HCT116 (cell line): ENCODE data around the gene RSRC1. TPM values are rescaled to one million over a fixed set of nuclear protein-coding genes. Genes with fewer than 3 reads are reported as not detected.

Source experiments
- ATAC-seq: fragments of 200-7000 bp; cut with Tn5 transposase; 2 replicates; pipeline ENCODE4 v1.9.1; 2020; ENCODE audit warnings: mild to moderate bottlenecking, moderate library complexity
- BruUV-seq: library from RNA; stranded (reverse); fragments of 400-500 nt; replicated peaks from 2 replicates; lab custom pipeline; 2021; lab: Mats Ljungman, UMichigan
- CTCF ChIA-PET: fragments of 300-600 bp; sonication (Branson Sonifier 250); formaldehyde crosslinking; loops from one replicate; lab custom pipeline; 2021; ENCODE audit warnings: antibody characterized with exemption; lab: Charles Lee
- POLR2A ChIA-PET: fragments of 300-600, 350-600 bp; sonication (Branson Sonifier 250); formaldehyde crosslinking; loops from one replicate; lab custom pipeline; 2021; ENCODE audit warnings: antibody characterized with exemption; lab: Charles Lee
- RAD21 ChIA-PET, 2 experiments: fragments of 300-600 bp; sonication (Branson Sonifier 250); formaldehyde crosslinking; loops; one replicate each; lab custom pipeline; 2023; ENCODE audit warnings: low total read pairs in 2 of 2; ENCODE audit not compliant: uncharacterized antibody in 2 of 2, unreplicated experiment in 2 of 2, low non-redundant PET in 1 of 2; lab: Charles Lee
- DNase-seq: peaks from one replicate; pipeline ENCODE4 v3.0.0-alpha.2; 2010; ENCODE audit warnings: low read depth, low spot score
- H2AFZ ChIP-seq: fragments of 200-600 bp; shearing (Covaris generic), sonication (generic); 2 replicates; pipeline ENCODE4 v1.6.1; 2017; ENCODE audit warnings: low read depth, mixed run types, mixed read lengths, antibody characterized with exemption, low read length; ENCODE audit not compliant: poor library complexity, severe bottlenecking
- H3K27ac ChIP-seq: 2 replicates; pipeline ENCODE4 v1.5.1; 2012; ENCODE audit warnings: low read depth, low read length
- H3K27me3 ChIP-seq: fragments of 200-600 bp; sonication (generic); 2 replicates; pipeline ENCODE4 v1.6.1; 2016; ENCODE audit warnings: mixed run types, low read length, mixed read lengths; ENCODE audit not compliant: insufficient read depth
- H3K36me3 ChIP-seq, 2 experiments: fragments of 200-500 bp in 1 of 2; fragments of 200-600 bp in 1 of 2; sonication (Bioruptor generic) in 1 of 2; sonication (generic) in 1 of 2; 2 replicates each; pipeline versions ENCODE4 v1.5.1 to v1.6.1; 2014 to 2016; ENCODE audit warnings: low read length in 2 of 2, inconsistent platforms in 1 of 2, mixed read lengths in 1 of 2, mixed run types in 1 of 2; ENCODE audit not compliant: insufficient read depth in 2 of 2, control insufficient read depth in 1 of 2
- H3K4me1 ChIP-seq, 2 experiments: fragments of 200-600 bp in 1 of 2; sonication (generic) in 1 of 2; 2 replicates each; pipeline versions ENCODE4 v1.5.1 to v1.6.1; 2012 to 2017; ENCODE audit warnings: low read length in 2 of 2, inconsistent platforms in 1 of 2, mild to moderate bottlenecking in 1 of 2, mixed read lengths in 1 of 2, mixed run types in 1 of 2, moderate library complexity in 1 of 2; ENCODE audit not compliant: insufficient read depth in 2 of 2, control insufficient read depth in 1 of 2
- H3K4me2 ChIP-seq: fragments of 200-600 bp; sonication (generic); 2 replicates; pipeline ENCODE4 v1.6.1; 2017; ENCODE audit warnings: mixed run types, low read length, mixed read lengths
- H3K4me3 ChIP-seq, 2 experiments: fragments of 200-600 bp in 1 of 2; sonication (generic) in 1 of 2; replicated peaks in 1 of 2; 2 replicates each; pipeline ENCODE4 v1.5.1; 2011 to 2016; ENCODE audit warnings: low read length in 2 of 2, control low read depth in 1 of 2, low read depth in 1 of 2, mild to moderate bottlenecking in 1 of 2, mixed read lengths in 1 of 2, mixed run types in 1 of 2
- H3K79me2 ChIP-seq: fragments of 200-600 bp; sonication (generic); 2 replicates; pipeline ENCODE4 v1.6.1; 2017; ENCODE audit warnings: mild to moderate bottlenecking, mixed run types, low read length, moderate library complexity, mixed read lengths; ENCODE audit not compliant: insufficient read depth
- H3K9ac ChIP-seq: fragments of 200-600 bp; sonication (generic); 2 replicates; pipeline ENCODE4 v1.6.1; 2016; ENCODE audit warnings: low read length, mixed read lengths
- H3K9me2 ChIP-seq: fragments of 200-600 bp; sonication (generic), shearing (Covaris generic); 2 replicates; pipeline ENCODE4 v1.6.1; 2017; ENCODE audit warnings: mixed run types, mild to moderate bottlenecking, moderate library complexity; ENCODE audit not compliant: insufficient read depth
- H3K9me3 ChIP-seq, 2 experiments: fragments of 200-500 bp in 1 of 2; fragments of 200-600 bp in 1 of 2; sonication (Bioruptor generic) in 1 of 2; sonication (generic) in 1 of 2; 2 replicates each; pipeline ENCODE4 v1.6.1; 2014 to 2017; ENCODE audit warnings: low read length in 2 of 2, mixed read lengths in 2 of 2, inconsistent platforms in 1 of 2, low read depth in 1 of 2, mild to moderate bottlenecking in 1 of 2, mixed run types in 1 of 2, moderate library complexity in 1 of 2; ENCODE audit not compliant: control insufficient read depth in 1 of 2, insufficient read depth in 1 of 2
- H4K20me1 ChIP-seq: fragments of 200-600 bp; sonication (generic), shearing (Covaris generic); 2 replicates; pipeline ENCODE4 v1.6.1; 2017; ENCODE audit warnings: mixed run types, mild to moderate bottlenecking, moderate library complexity; ENCODE audit not compliant: insufficient read depth
- CEBPB ChIP-seq: IDR thresholded peaks from 2 replicates; pipeline ENCODE4 v1.6.1; 2012; ENCODE audit warnings: low read depth
- EGR1 ChIP-seq: IDR thresholded peaks from 2 replicates; pipeline ENCODE4 v1.6.1; 2012; ENCODE audit warnings: low read depth
- EZH2phosphoT487 ChIP-seq: fragments of 200-600 bp; IDR thresholded peaks from 2 replicates; pipeline ENCODE4 v1.6.1; 2018; ENCODE audit warnings: antibody characterized with exemption, borderline replicate concordance
- JUND ChIP-seq: IDR thresholded peaks from 2 replicates; pipeline ENCODE4 v1.6.1; 2012
- POLR2A ChIP-seq: IDR thresholded peaks from 2 replicates; pipeline ENCODE4 v1.7.0; 2011; ENCODE audit warnings: borderline replicate concordance; ENCODE audit not compliant: insufficient read depth, insufficient read length; ENCODE audit errors: extremely low read depth
- RAD21 ChIP-seq: IDR thresholded peaks from 2 replicates; pipeline ENCODE4 v1.6.1; 2012; ENCODE audit warnings: low read depth, mild to moderate bottlenecking
- SRF ChIP-seq: IDR thresholded peaks from 2 replicates; pipeline ENCODE4 v1.6.1; 2012; ENCODE audit warnings: low read depth
- TCF7L2 ChIP-seq: IDR thresholded peaks from 2 replicates; pipeline ENCODE4 v1.7.0; 2011; ENCODE audit warnings: borderline replicate concordance, inconsistent platforms; ENCODE audit not compliant: insufficient read depth, insufficient read length; ENCODE audit errors: extremely low read depth
- intact Hi-C: fragments of 100-400 bp; cut with micrococcal nuclease; formaldehyde crosslinking; loops from 2 replicates; pipeline ENCODE4 v1.10.0; 2022
- total RNA-seq: library from RNA; stranded (reverse); gene quantifications from one replicate; pipeline ENCODE4 v1.2.1, GENCODE V29; 2021; ENCODE audit not compliant: unreplicated experiment
- TF ChIP-seq, protein P1 (sequence below): IDR thresholded peaks from 2 replicates; pipeline ENCODE4 v1.6.1; 2012
- TF ChIP-seq, protein P2 (sequence below): IDR thresholded peaks from 2 replicates; pipeline ENCODE4 v1.6.1; 2011; ENCODE audit warnings: mild to moderate bottlenecking, low read length, moderate library complexity; ENCODE audit not compliant: insufficient replicate concordance; ENCODE audit errors: extremely low read depth

The RSRC1 gene
- total RNA-seq, 1 experiment from 2014 or later = 37.1 TPM

DNA sequence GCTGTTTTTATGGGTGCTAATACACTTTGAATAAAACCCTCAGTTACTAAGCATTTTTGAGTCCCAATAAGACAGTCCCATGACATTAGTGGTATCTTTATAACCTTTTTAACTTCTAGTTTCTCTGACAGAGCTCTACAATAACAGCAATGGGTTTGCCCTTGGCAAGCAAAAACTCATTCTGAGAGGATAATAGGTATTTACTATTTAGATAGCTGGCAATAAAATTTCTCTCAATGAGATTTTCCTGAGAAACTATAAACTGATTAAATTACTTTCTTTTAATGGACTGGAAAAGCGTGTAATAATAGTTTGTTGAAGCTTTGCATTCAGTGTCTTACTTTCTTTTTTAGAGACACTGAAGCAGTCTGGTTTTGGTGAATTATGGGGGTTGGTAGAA, 293.1 kb downstream of the RSRC1 start:
- Histone ChIP-seq H3K79me2 (no peaks in the 10 kb centered on the region), H3K4me2 (no peak overlapping the region), H3K27me3 (no peaks in the 10 kb centered on the region), H4K20me1 (no peaks in the 10 kb centered on the region), H3K27ac (no peak overlapping the region), H3K9me2 (no peaks in the 10 kb centered on the region), H2AFZ (no peak overlapping the region), H3K9ac (no peak overlapping the region), H3K4me1 (no peaks in the 10 kb centered on the region), H3K36me3 (no peaks in the 10 kb centered on the region)
- ChIA-PET CTCF (no interaction called here), RAD21 (no interaction called here)
- BruUV-seq = no TSS peak
- no peak for DNase-seq
- intact Hi-C loops = no loop called here
- TF ChIP-seq EGR1 (no peak), POLR2A (no peak), EZH2phosphoT487 (no peak), RAD21 (no peak), SRF (no peak), JUND (no peak), CEBPB (no peak), TCF7L2 (no peak)
- TF ChIP-seq, protein P1, sequence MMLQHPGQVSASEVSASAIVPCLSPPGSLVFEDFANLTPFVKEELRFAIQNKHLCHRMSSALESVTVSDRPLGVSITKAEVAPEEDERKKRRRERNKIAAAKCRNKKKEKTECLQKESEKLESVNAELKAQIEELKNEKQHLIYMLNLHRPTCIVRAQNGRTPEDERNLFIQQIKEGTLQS = no peak
- TF ChIP-seq, protein P2, sequence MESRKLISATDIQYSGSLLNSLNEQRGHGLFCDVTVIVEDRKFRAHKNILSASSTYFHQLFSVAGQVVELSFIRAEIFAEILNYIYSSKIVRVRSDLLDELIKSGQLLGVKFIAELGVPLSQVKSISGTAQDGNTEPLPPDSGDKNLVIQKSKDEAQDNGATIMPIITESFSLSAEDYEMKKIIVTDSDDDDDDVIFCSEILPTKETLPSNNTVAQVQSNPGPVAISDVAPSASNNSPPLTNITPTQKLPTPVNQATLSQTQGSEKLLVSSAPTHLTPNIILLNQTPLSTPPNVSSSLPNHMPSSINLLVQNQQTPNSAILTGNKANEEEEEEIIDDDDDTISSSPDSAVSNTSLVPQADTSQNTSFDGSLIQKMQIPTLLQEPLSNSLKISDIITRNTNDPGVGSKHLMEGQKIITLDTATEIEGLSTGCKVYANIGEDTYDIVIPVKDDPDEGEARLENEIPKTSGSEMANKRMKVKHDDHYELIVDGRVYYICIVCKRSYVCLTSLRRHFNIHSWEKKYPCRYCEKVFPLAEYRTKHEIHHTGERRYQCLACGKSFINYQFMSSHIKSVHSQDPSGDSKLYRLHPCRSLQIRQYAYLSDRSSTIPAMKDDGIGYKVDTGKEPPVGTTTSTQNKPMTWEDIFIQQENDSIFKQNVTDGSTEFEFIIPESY = no peak
- TF ChIP-seq, all 23 proteins: peak for 0
- Histone ChIP-seq H3K4me3 (no peak overlapping the region), H3K9me3 (no peaks in the 10 kb centered on the region)
- ATAC-seq = no peak
- POLR2A ChIA-PET = no interaction called here
